H1 (cell line): ENCODE results near the gene SPN. TPM values are rescaled to one million over a fixed set of nuclear protein-coding genes. Genes with fewer than 3 reads are reported as not detected.

ENCODE experiments used
- CTCF ChIA-PET: fragments of 300-600 bp; sonication (Branson Sonifier 250); formaldehyde crosslinking; loops from one replicate; lab custom pipeline; 2021; ENCODE audit not compliant: partially characterized antibody; lab: Charles Lee
- POLR2A ChIA-PET: fragments of 300-600 bp; sonication (Branson Sonifier 250); formaldehyde crosslinking; loops from one replicate; lab custom pipeline; 2021; ENCODE audit warnings: inconsistent platforms; ENCODE audit not compliant: partially characterized antibody; lab: Charles Lee
- DNase-seq, 2 experiments: peaks; one replicate each; pipeline versions ENCODE4 v3.0.0 to v3.0.0-alpha.2; 2010 to 2022; ENCODE audit warnings: low spot score in 2 of 2, low read depth in 1 of 2, mixed read lengths in 1 of 2
- FAIRE-seq: peaks from 2 replicates; lab custom pipeline; 2011; peaks lifted over from hg19 to GRCh38; lab: Jason Lieb, UNC
- H2AFZ ChIP-seq: 2 replicates; pipeline ENCODE4 v1.8.1; 2012; ENCODE audit warnings: low read length, inconsistent platforms
- H2AK5ac ChIP-seq: 2 replicates; pipeline ENCODE4 v1.6.1; 2013; ENCODE audit warnings: low read depth, low read length
- H2BK120ac ChIP-seq: replicated peaks from 2 replicates; pipeline ENCODE3; 2013; ENCODE audit warnings: low read depth, low read length, inconsistent platforms
- H2BK12ac ChIP-seq: 2 replicates; pipeline ENCODE4 v1.6.1; 2013; ENCODE audit warnings: low read depth, low read length
- H2BK15ac ChIP-seq: 2 replicates; pipeline ENCODE4 v1.6.1; 2013; ENCODE audit warnings: low read length
- H2BK20ac ChIP-seq: 2 replicates; pipeline ENCODE4 v1.6.1; 2013; ENCODE audit warnings: low read length
- H2BK5ac ChIP-seq: 2 replicates; pipeline ENCODE4 v1.6.1; 2013; ENCODE audit warnings: low read depth, low read length
- H3K14ac ChIP-seq: 2 replicates; pipeline ENCODE4 v1.6.1; 2013; ENCODE audit warnings: inconsistent platforms; ENCODE audit not compliant: insufficient read length
- H3K18ac ChIP-seq: 2 replicates; pipeline ENCODE4 v1.6.1; 2013; ENCODE audit warnings: low read length; ENCODE audit errors: extremely low read depth
- H3K23ac ChIP-seq: 2 replicates; pipeline ENCODE4 v1.6.1; 2013; ENCODE audit warnings: inconsistent platforms; ENCODE audit not compliant: insufficient read length
- H3K23me2 ChIP-seq: 2 replicates; pipeline ENCODE4 v1.6.1; 2013; ENCODE audit warnings: low read depth, low read length
- H3K27ac ChIP-seq: 2 replicates; pipeline ENCODE4 v1.6.1; 2011; ENCODE audit warnings: low read depth, low read length, inconsistent platforms
- H3K27me3 ChIP-seq, 4 experiments: replicated peaks in 1 of 4; 1 replicate in 1 of 4; 2 replicates in 3 of 4; pipeline versions ENCODE4 v1.6.1 to v1.8.1; 2011 to 2013; ENCODE audit warnings: low read length in 3 of 4, mild to moderate bottlenecking in 3 of 4, inconsistent platforms in 2 of 4, mixed read lengths in 2 of 4, moderate library complexity in 1 of 4; ENCODE audit not compliant: control insufficient read depth in 3 of 4, insufficient read depth in 3 of 4; ENCODE audit errors: extremely low read depth in 1 of 4
- H3K36me3 ChIP-seq, 4 experiments: 2 replicates each; pipeline versions ENCODE4 v1.6.1 to v1.8.1; 2011 to 2013; ENCODE audit warnings: mild to moderate bottlenecking in 4 of 4, low read length in 3 of 4, moderate library complexity in 2 of 4, control low read depth in 1 of 4, inconsistent platforms in 1 of 4; ENCODE audit not compliant: insufficient read depth in 4 of 4, control insufficient read depth in 2 of 4
- H3K4ac ChIP-seq: replicated peaks from 2 replicates; pipeline ENCODE3; 2013; ENCODE audit warnings: low read length, low read depth, mixed read lengths, inconsistent platforms; ENCODE audit not compliant: insufficient read length
- H3K4me1 ChIP-seq, 4 experiments: replicated peaks in 1 of 4; 1 replicate in 1 of 4; 2 replicates in 3 of 4; pipeline versions ENCODE4 v1.6.1 to v1.8.1; 2011 to 2013; ENCODE audit warnings: low read length in 3 of 4, inconsistent platforms in 2 of 4, mixed read lengths in 1 of 4; ENCODE audit not compliant: insufficient read depth in 4 of 4, control insufficient read depth in 3 of 4
- H3K4me2 ChIP-seq, 2 experiments: 2 replicates each; pipeline versions ENCODE4 v1.6.1 to v1.8.1; 2011 to 2013; ENCODE audit warnings: low read depth in 2 of 2, low read length in 2 of 2, control low read depth in 1 of 2, inconsistent platforms in 1 of 2, mild to moderate bottlenecking in 1 of 2; ENCODE audit not compliant: insufficient read depth in 1 of 2
- H3K4me3 ChIP-seq, 4 experiments: fragments of 200-600, 300-600 bp in 1 of 4; sonication (generic), shearing (Covaris generic), sonication (Bioruptor Twin) in 1 of 4; 2 replicates each; pipeline versions ENCODE4 v1.5.1 to v1.8.1; 2011 to 2016; ENCODE audit warnings: low read length in 4 of 4, low read depth in 3 of 4, control low read depth in 2 of 4, inconsistent platforms in 2 of 4, mild to moderate bottlenecking in 2 of 4, mixed read lengths in 1 of 4, moderate library complexity in 1 of 4; ENCODE audit not compliant: insufficient read depth in 2 of 4; ENCODE audit errors: extremely low read depth in 1 of 4
- H3K56ac ChIP-seq: replicated peaks from 2 replicates; pipeline ENCODE3; 2013; ENCODE audit warnings: low read depth, mild to moderate bottlenecking, mixed read lengths, low read length, inconsistent platforms; ENCODE audit not compliant: insufficient read length
- H3K79me1 ChIP-seq: 2 replicates; pipeline ENCODE4 v1.6.1; 2013; ENCODE audit warnings: low read depth, low read length, control low read depth
- H3K79me2 ChIP-seq, 2 experiments: 2 replicates each; pipeline versions ENCODE4 v1.6.1 to v1.8.1; 2012 to 2013; ENCODE audit warnings: low read length in 2 of 2, mild to moderate bottlenecking in 2 of 2, inconsistent platforms in 1 of 2; ENCODE audit not compliant: insufficient read depth in 2 of 2, control insufficient read depth in 1 of 2
- H3K9ac ChIP-seq, 4 experiments: replicated peaks in 1 of 4; 1 replicate in 1 of 4; 2 replicates in 3 of 4; pipeline versions ENCODE4 v1.6.1 to v1.8.1; 2011 to 2013; ENCODE audit warnings: low read depth in 3 of 4, low read length in 3 of 4, control low read depth in 2 of 4, mild to moderate bottlenecking in 2 of 4, moderate library complexity in 2 of 4, inconsistent platforms in 1 of 4; ENCODE audit errors: extremely low read depth in 1 of 4
- H3K9me3 ChIP-seq, 2 experiments: 2 replicates each; pipeline versions ENCODE4 v1.6.1 to v1.8.1; 2012 to 2013; ENCODE audit warnings: mild to moderate bottlenecking in 2 of 2, moderate library complexity in 2 of 2, control low read depth in 1 of 2, inconsistent platforms in 1 of 2, low read depth in 1 of 2, low read length in 1 of 2, mixed read lengths in 1 of 2; ENCODE audit not compliant: insufficient read depth in 2 of 2
- H4K20me1 ChIP-seq, 2 experiments: replicated peaks in 1 of 2; 2 replicates each; pipeline versions ENCODE3 to v1.8.1; 2011 to 2013; ENCODE audit warnings: inconsistent platforms in 2 of 2, low read length in 2 of 2, mild to moderate bottlenecking in 1 of 2; ENCODE audit not compliant: insufficient read depth in 2 of 2, control insufficient read depth in 1 of 2
- H4K5ac ChIP-seq: 2 replicates; pipeline ENCODE4 v1.6.1; 2013; ENCODE audit warnings: low read length, low read depth, mixed read lengths, inconsistent platforms; ENCODE audit not compliant: insufficient read length
- H4K8ac ChIP-seq: 2 replicates; pipeline ENCODE4 v1.8.0; 2013; ENCODE audit warnings: mild to moderate bottlenecking, moderate library complexity, low read length, inconsistent platforms; ENCODE audit not compliant: insufficient read depth; ENCODE audit errors: extremely low read depth
- H4K91ac ChIP-seq: replicated peaks from 2 replicates; pipeline ENCODE3; 2013; ENCODE audit warnings: low read length, mixed read lengths, inconsistent platforms; ENCODE audit not compliant: insufficient read length
- CHD2 ChIP-seq: IDR thresholded peaks from 2 replicates; pipeline ENCODE4 v1.6.1; 2012; ENCODE audit warnings: low read length, improper control_type of control experiment
- GABPA ChIP-seq: IDR thresholded peaks from 2 replicates; pipeline ENCODE4 v1.6.1; 2011; ENCODE audit warnings: mild to moderate bottlenecking, low read length, moderate library complexity, borderline replicate concordance; ENCODE audit not compliant: insufficient read depth
- PHF8 ChIP-seq: fragments of 200-600 bp; sonication (generic); conservative IDR thresholded peaks from 2 replicates; pipeline ENCODE4 v1.7.1; 2012; ENCODE audit warnings: low read depth, mild to moderate bottlenecking, inconsistent platforms, low read length, moderate library complexity
- RFX5 ChIP-seq: IDR thresholded peaks from 2 replicates; pipeline ENCODE4 v1.6.1; 2011; ENCODE audit warnings: low read depth, low read length, improper control_type of control experiment, borderline replicate concordance
- RXRA ChIP-seq: IDR thresholded peaks from 2 replicates; pipeline ENCODE4 v1.6.1; 2011; ENCODE audit warnings: low read depth, mild to moderate bottlenecking, low read length, moderate library complexity; ENCODE audit not compliant: insufficient read depth
- WGBS, 2 experiments: shearing (Covaris generic) in 1 of 2; methylation state at CpG; one replicate each; pipeline versions ENCODE4 v1.1.6 to v1.1.7; 2013 to 2015; ENCODE audit warnings: low lambda C conversion rate in 2 of 2, mixed read lengths in 2 of 2, inconsistent platforms in 1 of 2, low coverage in 1 of 2, missing lambda C conversion rate in 1 of 2; ENCODE audit not compliant: insufficient replicate concordance in 2 of 2, insufficient coverage in 1 of 2, insufficient read length in 1 of 2; ENCODE audit errors: extremely low coverage in 1 of 2, missing lambda C conversion rate in 1 of 2; 5-methylcytosine and 5-hydroxymethylcytosine counted together
- polyA plus RNA-seq, 7 experiments: library from polyadenylated mRNA; depleted of rRNA in 3 of 7; stranded (reverse) in 5 of 7; unstranded in 2 of 7; fragments of >200 nt in 5 of 7; fragments of 200-250 nt in 2 of 7; gene quantifications; 1 replicate in 5 of 7; 2 replicates in 1 of 7; 4 replicates in 1 of 7; pipeline versions ENCODE4 v1.2.1 to v1.2.3, GENCODE V29; 2011 to 2013; ENCODE audit warnings: missing spikeins in 2 of 7, mixed read lengths in 2 of 7
- total RNA-seq: library from RNA; stranded (reverse); fragmentation: NEBNext Ultra II Directional; extraction: Animal tissue kit (Norgen Biotek cat#: 25700); gene quantifications from 2 replicates; pipeline ENCODE4 v1.2.1, GENCODE V29; 2021
- TF ChIP-seq, protein P1 (sequence below): IDR thresholded peaks from 2 replicates; pipeline ENCODE4 v1.6.1; 2011; ENCODE audit warnings: low read depth, mild to moderate bottlenecking, low read length; ENCODE audit not compliant: insufficient read depth

The SPN gene
- total and polyA plus RNA-seq, 2 of the 8 experiments (the other 6 are each of a cell fraction or from before 2014, with no cell fraction given) = 1.5 to 1.8 TPM

DNA sequence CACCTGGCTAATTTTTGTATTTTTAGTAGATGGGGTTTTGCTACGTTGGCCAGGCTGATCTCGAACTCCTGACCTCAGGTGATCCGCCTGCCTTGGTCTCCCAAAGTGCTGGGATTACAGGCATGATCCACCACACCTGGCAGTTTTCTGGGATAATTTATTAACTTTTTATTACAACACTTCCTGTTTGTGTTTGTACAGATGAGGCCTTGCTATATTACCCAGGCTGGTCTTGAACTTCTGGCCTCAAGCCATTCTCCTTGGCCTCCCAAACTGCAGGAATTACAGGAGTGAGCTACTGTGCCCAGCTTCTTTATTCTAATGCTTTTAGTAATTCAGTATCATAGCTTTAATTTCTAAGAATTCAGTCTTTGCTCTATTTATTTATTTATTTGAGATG is 16.1 kb upstream of the SPN start:
- Histone ChIP-seq H2BK5ac (no peak overlapping the region), H3K9ac (no peak overlapping the region), H2BK15ac (no peak overlapping the region), H2AK5ac (no peak overlapping the region), H3K4me3 (no peak overlapping the region), H2AFZ (no peak overlapping the region), H4K5ac (no peak overlapping the region), H3K18ac (no peak overlapping the region), H3K9me3 (no peaks in the 10 kb centered on the region), H3K79me1 (no peaks in the 10 kb centered on the region), H3K36me3 (no peaks in the 10 kb centered on the region), H3K79me2 (no peaks in the 10 kb centered on the region), H4K20me1 (no peaks in the 10 kb centered on the region), H3K23me2 (no peaks in the 10 kb centered on the region; the same call in 1 of the 2 replicates), H2BK20ac (no peak overlapping the region), H3K4me1 (peaks cover 0 to 2% (median 0%) of the 10 kb centered on the region in 4 experiments; a peak in 1 of 7 replicates), H2BK120ac (no peak overlapping the region), H3K27ac (no peak overlapping the region), H4K91ac (no peak overlapping the region), H3K23ac (no peak overlapping the region), H3K4ac (no peak overlapping the region), H3K27me3 (no peaks in the 10 kb centered on the region), H2BK12ac (no peak overlapping the region), H4K8ac (no peak overlapping the region), H3K4me2 (no peak overlapping the region), H3K14ac (no peak overlapping the region), H3K56ac (no peak overlapping the region)
- ChIA-PET POLR2A (interaction anchor here (0.9 to 1.8 kb wide), 5 partner anchors 8 to 76 kb away, joined by 3 to 6 read pairs (median 3); no protein-coding TSS in a partner anchor), CTCF (interaction anchor here (0.6 to 1.8 kb wide), 3 partner anchors 54 to 799 kb away, joined by 3 to 6 read pairs (median 4); no protein-coding TSS in a partner anchor)
- no peak for FAIRE-seq
- DNase-seq = no peak
- WGBS, 2 experiments = 93% methylated on average over 3 of the region's 3 CpGs; no CpG with 5 or more reads in 1 of the 2 experiments
- TF ChIP-seq, protein P1, sequence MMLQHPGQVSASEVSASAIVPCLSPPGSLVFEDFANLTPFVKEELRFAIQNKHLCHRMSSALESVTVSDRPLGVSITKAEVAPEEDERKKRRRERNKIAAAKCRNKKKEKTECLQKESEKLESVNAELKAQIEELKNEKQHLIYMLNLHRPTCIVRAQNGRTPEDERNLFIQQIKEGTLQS = no peak
- TF ChIP-seq GABPA (no peak), CHD2 (no peak), RFX5 (no peak), RXRA (no peak), PHF8 (no peak)
